Stimulated activated CD8-positive, alpha-beta memory T cell treated with anti-CD3 and anti-CD28 coated beads, Interleukin-4, amount 100 ng/mL, for 1 hour (primary cell): ENCODE measurements around the gene ECHS1.

Experiments used
- DNase-seq, 2 donors: peaks; one replicate each; pipeline ENCODE4 v3.0.0-alpha.2; 2020; ENCODE audit warnings: low read depth in 2 of 2, low spot score in 1 of 2

The ECHS1 gene

DNA sequence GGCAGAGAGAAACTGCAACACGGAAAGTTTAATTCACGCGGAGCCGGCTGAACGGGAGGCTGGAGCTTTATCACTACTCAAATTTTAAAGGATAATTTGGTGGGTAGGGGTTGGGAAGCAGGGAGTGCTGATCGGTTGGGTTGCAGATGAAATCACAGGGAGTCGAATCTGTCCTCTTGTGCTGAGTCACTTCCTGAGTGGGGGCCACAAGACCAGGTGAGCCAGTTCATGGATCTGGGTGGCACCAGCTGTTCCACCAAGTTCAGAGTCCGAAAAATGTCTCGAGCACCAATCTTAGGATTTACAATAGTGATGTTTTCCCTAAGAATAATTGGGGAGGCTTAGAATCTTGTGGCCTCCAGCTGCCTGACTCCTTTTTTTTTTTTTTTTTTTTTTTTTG lies 29.6 kb downstream of the ECHS1 start:
- no peak for DNase-seq

DNA sequence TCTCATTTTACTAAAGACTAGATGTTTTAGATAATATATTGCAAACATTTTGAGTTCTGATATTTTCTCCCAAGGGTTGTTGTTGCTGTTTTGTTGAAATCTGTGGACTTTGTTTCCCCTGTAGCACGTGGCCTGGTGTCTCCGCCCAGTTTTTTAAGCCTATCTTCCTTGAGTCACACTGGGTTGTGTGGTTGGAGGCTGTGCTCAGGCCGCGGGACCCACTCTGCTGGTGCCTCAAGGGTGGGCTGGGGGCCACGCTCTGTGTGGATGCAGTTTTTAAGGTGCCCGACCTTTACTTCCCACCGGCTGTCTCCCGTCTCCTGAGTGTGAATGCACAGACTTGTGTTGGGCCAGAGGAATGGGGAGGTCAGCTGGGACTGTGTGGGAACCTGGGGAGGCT lies 30.2 kb downstream of the ECHS1 start:
- DNase-seq: no peak

- no peak for DNase-seq
Measured at GRCh38 chr10:133341983-133342382, 31.2 kb downstream of the ECHS1 start.

GRCh38 chr10:133339708-133340380 lies 33.3 kb downstream of the ECHS1 start:
- DNase-seq: no peak

GRCh38 chr10:133338080-133339071 lies 34.8 kb downstream of the ECHS1 start:
- no peak for DNase-seq

GRCh38 chr10:133337370-133337725 lies 35.8 kb downstream of the ECHS1 start:
- no peak for DNase-seq

- peak; percentile 46 to 58 for DNase-seq
Measured at GRCh38 chr10:133336577-133337369, 36.4 kb downstream of the ECHS1 start, which contains the start of gene CALY. TSS of gene CALY (minus strand) at chr10:133336896. CDS start at chr10:133328989, 7,907 bp downstream.

DNA sequence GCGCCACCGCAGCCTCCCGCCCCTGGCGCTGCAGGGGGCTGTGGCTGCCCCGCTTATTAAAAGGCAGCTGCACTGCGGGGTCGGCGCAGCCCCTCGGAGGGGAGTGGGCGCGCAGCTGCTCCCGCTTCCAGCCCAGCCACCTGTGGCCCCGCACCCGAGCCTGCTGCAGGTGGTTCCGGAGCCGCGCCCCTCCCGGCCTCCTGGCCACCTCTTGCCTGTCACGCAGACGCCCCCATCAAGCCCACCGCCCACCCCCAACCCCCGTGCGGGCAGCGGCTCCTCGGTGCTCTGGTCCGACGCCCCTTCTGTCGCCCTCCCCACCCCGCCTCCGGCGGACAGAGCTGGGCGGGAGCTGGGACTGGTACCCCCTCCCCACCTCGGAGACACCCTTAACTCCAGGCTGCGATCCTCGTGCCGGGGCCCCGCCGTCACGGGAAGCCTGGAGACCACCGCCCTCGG lies 37.0 kb downstream of the ECHS1 start:
- DNase-seq: no peak

DNA sequence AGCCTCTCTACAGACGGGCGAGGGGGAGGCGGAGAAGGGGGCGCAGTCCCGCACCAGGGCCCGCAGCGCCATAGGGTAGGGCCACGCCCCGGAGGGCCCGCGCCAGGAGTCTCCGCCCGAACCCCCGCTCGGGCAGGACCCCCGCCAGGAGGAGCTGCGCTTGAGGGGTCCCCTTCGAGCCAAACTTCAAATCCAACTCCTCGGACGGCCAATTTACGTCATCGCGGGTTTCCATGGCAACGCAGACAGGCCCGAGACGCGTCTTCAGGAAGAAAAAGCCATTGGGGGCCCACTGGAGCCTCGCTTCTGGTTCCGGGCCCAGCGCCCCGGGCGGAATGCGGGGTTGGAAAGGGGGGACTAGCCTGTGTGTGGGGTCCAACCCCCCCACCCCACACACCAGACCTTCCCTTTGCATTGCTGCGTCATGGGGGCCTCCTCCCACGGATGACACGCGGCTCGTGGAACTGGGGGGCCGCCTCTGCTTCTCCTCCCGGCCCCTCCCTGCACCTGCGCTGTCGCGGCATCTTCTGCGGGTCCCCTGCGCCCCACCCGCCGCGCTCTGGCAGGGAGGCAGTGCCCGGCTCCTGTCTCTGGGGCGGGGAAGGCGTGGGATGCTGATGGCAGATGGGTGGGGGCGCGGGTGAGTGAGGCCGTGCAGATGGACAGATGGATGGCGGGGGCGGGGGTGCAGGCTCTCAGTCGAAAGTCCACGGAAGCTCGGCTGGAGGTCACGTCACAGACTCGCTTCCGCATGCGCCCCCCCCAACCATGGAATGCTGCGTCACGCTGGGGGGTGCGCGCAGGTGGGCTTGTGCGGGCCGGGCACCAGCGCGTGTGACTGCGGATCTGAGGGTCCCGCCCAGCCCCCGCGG lies 37.7 kb downstream of the ECHS1 start:
- peak; percentile 69 to 72 for DNase-seq

- DNase-seq: no peak
Measured at GRCh38 chr10:133334503-133335245, 38.5 kb downstream of the ECHS1 start.

GRCh38 chr10:133332936-133333699 lies 40.0 kb downstream of the ECHS1 start:
- DNase-seq: no peak

DNA sequence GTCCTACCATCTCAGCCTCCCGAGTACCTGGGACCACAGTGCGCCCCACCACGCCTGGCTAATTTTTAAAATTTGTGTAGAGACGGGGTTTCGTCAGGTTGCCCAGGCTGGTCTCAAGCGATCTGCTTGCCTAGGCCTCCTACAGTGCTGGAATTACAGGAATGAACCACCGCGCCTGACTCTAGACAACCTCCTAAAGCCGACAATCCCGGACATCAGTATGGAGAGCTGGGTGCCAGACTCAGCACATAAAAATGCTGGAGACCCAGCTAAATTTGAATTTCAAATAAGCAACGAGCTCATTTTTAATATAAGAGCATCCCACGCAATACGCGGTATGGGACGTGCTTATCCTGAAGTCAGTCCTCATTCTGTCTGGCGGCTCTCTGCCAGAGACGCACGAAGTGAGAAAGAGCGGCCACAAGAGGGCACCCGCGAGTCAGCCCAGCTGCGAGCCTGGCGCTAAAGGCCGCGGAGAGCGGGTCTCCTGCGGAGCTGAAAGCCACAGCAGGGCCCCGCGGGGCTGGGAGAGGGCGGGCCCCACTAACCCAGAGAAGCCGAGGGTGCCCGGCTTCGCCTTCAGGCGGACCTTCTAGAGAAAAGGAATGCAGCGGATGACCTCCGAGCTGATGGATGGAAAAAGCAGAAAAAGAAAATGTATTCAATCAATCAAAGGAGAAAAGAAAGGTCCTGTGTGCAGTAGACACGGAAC lies 43.5 kb downstream of the ECHS1 start:
- peak; percentile 74 to 80 for DNase-seq

GRCh38 chr10:133328358-133329343 lies 44.5 kb downstream of the ECHS1 start:
- DNase-seq: no peak

DNA sequence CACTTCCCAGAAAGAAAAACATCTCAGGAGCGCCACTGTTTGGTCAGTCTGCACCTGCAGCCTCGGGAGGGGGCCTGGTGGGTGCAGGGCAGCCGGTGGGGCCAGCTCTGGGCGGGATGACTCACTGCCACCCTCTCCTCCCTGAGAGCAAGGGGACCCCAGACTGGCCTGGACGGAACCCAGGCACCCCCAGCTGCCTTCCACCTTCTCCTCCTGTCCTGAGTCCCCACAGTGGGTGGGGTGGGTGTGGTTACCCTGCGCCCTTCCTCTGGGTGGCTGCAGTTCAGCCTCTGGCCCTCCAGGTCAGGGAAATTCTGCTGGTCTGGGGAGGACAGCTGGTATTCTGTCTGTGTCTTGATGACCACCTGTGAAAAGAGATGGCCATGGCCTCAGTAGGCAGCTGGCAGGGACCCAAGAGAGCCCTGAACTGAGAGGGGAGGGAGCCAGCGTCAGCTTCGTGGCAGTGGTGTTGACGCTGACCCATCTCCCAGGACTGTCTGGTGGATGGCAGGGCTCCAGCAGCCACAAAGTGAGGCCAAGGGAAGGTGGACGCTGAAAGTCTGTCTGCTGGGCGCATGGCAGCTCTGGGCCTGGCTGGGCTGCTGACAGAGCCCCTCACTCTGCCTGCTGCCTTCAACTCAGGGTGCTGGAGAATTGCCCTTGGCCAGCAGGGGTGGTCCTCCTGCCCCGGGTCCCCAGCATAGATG lies 45.4 kb downstream of the ECHS1 start:
- no peak for DNase-seq

DNA sequence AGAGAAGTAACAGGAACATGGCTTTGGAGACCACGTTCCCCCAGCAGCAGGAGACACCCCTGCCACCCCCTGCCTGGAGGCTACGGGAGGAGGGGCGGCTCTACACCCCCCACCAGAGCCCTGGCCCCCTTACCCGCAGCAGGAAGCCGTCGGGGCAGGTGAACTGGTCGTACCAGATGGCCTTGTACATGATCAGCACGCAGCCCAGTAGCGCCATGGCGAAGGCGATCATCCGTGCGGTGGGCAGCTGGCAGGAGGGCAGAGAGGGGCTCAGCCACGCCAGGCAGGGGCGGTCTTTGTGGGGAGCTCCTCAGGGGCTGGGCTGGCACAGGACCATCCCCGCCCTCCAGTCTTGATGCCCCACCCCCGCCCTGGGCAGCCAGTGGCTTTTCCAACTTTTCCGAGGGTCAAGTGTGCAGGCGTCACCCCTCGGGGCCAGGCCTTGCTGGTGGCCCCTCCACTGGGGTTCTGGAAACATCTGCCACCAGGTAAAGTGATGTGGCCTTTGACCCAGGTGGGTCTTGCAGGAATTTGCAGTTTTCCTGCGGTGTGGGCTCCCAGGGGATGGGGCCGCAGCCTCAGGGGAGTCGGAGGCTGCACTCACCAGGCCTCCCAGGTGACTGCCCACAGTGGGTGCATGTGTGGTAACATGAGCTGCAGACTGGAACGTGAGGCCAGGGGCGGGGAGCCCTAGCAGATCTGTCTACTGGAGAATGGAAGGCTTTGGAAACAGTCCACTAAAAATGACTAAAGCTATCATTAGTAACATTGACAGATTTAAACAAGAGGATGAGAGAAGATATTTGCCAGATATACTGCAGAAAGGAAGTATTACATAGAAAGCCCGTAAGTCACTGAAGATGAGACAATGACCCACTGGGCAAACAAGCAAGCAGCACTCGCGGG lies 46.2 kb downstream of the ECHS1 start:
- DNase-seq: no peak

DNA sequence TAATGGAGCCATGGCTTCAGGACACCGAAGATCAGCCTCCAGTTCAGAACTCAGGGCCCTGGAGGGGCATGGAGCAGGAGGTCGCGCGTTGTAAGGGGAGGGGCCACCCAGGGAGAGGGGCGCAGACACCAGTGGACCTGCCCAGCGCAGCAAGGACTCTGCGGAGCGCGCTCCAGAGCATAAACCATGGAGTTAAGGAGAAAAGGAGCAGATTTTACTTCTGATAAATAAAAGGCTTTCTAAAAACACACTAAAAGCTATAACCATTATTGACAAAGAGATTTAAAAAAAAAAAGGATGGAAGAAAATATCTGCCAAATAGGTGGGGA lies 47.0 kb downstream of the ECHS1 start:
- no peak for DNase-seq
